Measurements from ENCODE around the gene ZNF213.
"Not testable (repeated sequence)": the region's sequence is repeated elsewhere in the genome, so short reads cannot be mapped to it uniquely, and the experiment has no call there.

ZNF213 gene

GRCh38 chr16:3149630-3150345 is 15.0 kb downstream of the ZNF213 start:
- peak in 1 of 2 experiments; percentile 61 for DNase-seq

- DNase-seq, result peak; percentile 98 to 99
Observed at GRCh38 chr16:3150346-3151218, 15.8 kb downstream of the ZNF213 start.

GRCh38 chr16:3152027-3152276 is 17.1 kb downstream of the ZNF213 start:
- no peak for DNase-seq

- peak; percentile 97 to 99 for DNase-seq
Observed at GRCh38 chr16:3152277-3152990, 17.6 kb downstream of the ZNF213 start.

DNA sequence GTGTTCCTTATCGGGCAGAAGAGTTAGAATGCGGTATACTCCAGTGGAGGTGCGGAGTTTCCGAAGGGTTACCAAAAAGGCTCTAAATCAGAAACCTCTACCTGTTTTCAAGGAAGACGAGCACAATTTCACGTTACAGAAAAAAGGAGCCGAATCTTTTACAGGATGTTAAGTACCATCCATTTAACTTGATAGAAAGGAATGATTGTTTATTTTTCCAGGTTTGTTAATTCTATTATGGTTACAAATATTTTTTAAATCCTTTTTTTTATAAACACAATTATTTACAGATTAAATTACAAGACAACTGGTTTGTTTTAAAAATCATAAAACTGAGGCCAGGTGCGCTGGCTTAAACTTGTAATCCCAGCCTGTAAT is 18.2 kb downstream of the ZNF213 start:
- no peak for DNase-seq

GRCh38 chr16:3155181-3155580 is 20.4 kb downstream of the ZNF213 start:
- no peak for DNase-seq

DNA sequence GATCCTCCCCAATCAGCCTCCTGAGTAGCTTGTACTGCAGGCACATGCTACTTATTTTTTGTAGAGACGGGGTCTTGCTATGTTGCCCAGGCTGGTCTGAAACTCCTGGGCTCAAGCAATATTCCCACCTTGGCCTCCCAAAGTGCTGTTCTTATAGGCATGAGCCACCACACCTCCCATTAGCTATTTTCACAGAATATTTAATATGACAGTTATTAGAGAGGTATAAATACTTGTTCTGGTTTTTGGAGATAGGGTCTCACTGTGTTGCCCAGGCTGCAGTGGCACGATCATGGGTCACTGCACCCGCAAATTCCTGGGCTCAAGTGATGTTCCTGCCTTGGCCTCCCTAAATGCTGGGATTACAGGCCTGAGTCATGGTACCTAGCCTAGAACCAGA is 21.1 kb downstream of the ZNF213 start:
- DNase-seq, result no peak

DNA sequence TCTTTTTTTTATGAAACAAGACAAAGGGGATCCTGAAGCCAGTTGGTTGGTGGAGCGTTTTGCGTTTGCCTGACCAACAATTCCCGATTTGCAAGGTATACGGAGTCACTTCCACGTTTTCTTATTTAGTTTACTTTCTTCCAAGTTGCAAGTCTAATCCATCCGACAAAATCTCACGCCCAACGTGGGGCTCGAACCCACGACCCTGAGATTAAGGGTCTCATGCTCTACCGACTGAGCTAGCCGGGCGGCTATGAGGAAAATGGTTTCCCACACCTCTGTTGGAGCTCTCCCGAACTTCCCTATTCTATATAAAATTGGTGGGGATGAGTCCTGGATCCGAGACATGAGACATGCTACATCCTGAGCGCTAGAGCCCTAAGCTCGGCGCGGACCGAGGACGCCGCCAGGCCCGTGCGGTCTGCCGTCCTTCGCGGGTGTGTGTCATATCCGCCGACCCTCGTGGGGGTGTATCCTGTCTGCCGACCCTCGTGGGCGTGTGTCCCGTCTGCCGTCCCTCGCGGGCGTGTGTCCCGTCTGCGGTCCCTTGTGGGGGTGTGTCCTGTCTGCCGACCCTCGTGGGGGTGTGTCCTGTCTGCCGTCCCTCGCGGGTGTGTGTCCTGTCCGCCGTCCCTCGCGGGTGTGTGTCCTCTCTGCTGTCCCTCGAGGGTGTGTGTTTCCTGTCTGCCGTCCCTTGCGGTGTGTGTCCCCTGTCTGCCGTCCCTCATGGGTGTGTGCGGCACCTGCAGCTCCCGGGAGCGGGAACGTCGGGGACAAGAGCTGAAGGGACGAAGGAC is 22.6 kb downstream of the ZNF213 start:
- DNase-seq, result peak; percentile 97 to 98

DNA sequence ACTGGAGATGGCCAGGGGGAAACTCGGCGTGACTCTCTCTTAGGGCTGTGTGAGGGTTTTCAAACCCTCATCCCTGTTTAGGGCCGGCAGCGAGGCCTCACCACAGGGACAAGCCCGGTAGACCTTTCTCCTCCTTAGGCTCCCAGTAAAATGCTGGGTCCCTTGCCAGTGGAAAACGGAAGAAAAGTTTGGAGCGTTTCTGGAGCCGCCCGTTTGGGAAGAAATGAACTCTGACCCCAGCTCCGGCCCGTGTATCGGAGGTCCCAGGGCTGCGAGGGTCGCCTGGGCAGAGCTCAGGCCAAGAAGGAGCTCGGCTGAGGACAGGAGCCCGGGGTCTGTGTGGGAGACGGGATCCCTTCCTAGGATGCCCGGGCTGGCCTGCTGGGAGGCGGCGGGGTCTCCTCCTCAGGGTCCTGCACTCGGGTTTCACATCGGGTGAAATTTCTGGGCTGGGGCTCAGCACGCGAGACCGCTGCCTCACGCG is 23.2 kb downstream of the ZNF213 start:
- peak in 1 of 2 experiments; percentile 47 for DNase-seq

- peak; percentile 86 to 91 for DNase-seq
Observed at GRCh38 chr16:3158510-3159314, 23.9 kb downstream of the ZNF213 start.

- peak; percentile 68 to 71 for DNase-seq
Observed at GRCh38 chr16:3161235-3162018, 26.6 kb downstream of the ZNF213 start.

- no peak for DNase-seq
Observed at GRCh38 chr16:3164121-3164991, 29.5 kb downstream of the ZNF213 start.

DNA sequence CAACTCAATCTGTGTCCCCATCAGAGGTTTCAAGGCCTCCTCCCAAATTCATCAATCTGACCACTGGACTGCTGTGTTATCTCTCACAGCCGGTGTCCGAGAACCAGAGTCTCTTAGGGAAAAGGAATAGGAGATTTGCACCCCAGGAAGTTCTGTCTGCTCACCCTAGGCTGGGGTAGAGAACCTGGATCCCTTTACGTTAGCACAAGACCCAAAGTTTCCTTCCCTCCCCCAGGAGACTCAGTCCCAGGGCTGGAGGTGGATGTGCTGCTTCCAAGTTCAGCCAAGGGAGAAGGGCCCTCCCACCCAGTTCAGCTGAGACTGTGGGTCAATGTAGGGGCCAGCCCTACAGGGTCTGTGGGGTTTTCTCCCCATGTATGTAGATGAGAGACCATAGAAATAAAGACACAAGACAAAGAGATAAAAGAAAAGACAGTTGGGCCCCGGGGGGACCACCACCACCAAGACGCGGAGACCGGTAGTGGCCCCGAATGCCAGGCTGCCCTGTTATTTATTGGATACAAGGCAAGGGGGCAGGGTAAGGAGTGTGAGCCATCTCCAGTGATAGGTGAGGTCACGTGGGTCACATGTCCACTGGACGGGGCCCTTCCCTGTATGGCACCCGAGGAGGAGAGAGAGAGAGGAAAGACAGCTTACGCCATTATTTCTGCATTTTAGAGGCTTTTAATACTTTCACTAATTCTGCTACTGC is 30.4 kb downstream of the ZNF213 start:
- DNase-seq, result no peak

DNA sequence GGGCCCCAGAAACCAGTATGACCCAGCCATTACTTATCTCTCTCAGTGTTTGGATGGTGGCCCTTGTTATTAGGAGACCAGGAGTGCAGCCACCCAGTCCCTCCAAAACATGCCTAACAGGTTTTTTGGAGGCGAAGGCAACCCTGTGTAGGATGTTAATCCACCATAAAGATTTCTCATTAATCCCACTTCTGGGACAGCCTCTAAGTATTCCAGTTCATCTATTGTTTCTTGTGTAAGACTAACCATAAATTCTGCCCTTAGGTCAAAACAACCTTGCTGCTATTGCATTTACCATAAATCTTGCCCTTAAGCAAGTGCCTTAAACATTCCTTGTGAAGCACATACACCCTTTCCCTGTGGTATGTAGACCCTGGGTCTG is 31.7 kb downstream of the ZNF213 start:
- no peak for DNase-seq

GRCh38 chr16:3168729-3169128 is 33.9 kb downstream of the ZNF213 start:
- DNase-seq, result not testable (repeated sequence)

DNA sequence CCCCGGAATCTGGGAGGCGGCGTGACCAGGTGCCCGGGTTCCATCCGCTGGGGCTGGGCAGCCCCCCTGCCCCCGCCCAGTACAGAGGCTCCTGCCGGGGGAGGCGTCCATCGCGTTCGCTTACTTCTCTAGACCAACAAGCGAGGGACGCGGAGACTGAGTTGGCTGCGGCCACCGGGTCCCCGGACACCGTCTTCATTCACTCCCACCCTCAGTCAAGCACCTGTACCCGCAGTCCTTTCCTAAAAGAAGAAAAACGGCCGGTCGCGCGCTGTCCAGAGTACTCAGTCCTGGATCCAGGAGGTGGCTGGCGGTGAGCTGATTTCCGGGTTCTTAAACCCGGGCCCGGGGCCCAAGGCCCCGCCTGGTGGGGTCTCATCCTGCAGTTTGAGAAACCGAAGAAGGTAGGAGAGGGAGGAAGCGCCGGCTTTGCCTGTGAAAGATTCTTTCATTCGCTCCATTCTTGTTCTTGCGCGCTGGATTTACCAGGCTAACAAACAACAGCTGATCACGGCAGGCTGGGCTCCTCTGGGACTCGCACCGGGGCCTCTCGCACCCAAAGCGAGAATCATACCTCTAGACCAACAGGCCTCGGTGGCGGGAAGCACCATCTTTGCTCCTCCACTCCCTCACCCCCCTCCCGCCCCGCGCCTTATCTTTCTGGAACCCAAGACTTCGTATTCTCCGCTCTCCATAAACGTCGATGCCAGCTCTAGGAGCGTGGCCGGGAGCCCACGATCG is 35.8 kb downstream of the ZNF213 start:
- peak in 1 of 2 experiments; percentile 53 for DNase-seq

DNA sequence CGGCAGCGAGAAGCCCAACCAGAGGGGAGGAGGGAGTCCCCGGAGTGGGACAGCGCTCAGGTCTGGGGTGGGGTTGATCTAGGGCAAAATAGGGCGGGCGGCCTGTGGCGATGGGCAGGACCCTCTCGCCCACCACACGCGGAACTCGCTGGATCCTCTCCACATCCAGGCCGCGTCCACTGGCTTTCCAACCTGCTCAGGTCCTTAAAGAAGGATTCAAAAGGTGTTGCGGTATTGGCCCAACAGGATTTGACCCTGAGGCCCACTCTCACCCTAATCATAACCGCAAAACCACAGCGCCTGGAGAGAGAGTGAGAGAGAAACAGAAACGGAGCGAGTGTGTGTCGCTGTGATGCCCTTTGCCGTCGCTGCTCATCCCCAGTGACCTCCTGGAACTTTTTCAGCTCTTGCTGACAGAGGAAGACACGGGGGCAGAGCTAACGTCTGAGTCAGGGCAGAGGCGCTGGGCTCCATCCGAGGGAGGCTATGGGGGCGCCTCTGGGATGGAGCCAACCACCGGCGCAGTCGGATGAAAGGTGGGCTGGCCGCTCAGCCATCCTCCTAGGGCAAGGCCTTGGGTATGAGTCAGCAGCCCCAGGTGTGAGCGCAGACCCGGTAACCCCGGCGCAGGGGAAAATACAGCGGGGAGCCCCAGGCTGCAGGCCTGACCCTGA is 36.5 kb downstream of the ZNF213 start:
- DNase-seq, result peak in 1 of 2 experiments; percentile 29
